Activated B cell treated with CpG ODN at 0.5 μM for 24 hours (primary cell): ENCODE results near the gene SNX14. TPM values are rescaled to one million over a fixed set of nuclear protein-coding genes. Genes with fewer than 3 reads are reported as not detected.
"Not testable (repeated sequence)": the region's sequence is repeated elsewhere in the genome, so short reads cannot be mapped to it uniquely, and the experiment has no call there.

Experiments
- ATAC-seq: fragments of 200-7000 bp; cut with Tn5 transposase; one replicate; pipeline ENCODE4 v1.10.0; 2021; ENCODE audit warnings: low read depth, mild to moderate bottlenecking, moderate library complexity
- CTCF ChIA-PET: fragments of 350-600 bp; sonication (Branson Sonifier 250); formaldehyde crosslinking; loops from one replicate; lab custom pipeline; 2021; ENCODE audit warnings: antibody characterized with exemption; lab: Charles Lee
- POLR2A ChIA-PET: fragments of 350-600 bp; sonication (Branson Sonifier 250); formaldehyde crosslinking; loops from one replicate; lab custom pipeline; 2021; ENCODE audit warnings: antibody characterized with exemption; lab: Charles Lee
- DNase-seq: peaks from one replicate; pipeline ENCODE4 v3.0.0; 2022
- H3K27ac Mint-ChIP-seq: one replicate; pipeline ENCODE4 v1.8.0; 2020; ENCODE audit warnings: mixed read lengths
- H3K27me3 Mint-ChIP-seq: one replicate; pipeline ENCODE4 v1.8.0; 2021; ENCODE audit warnings: mixed read lengths
- H3K36me3 Mint-ChIP-seq: one replicate; pipeline ENCODE4 v1.8.0; 2021; ENCODE audit warnings: low read depth, mixed read lengths
- H3K4me1 Mint-ChIP-seq: one replicate; pipeline ENCODE4 v1.8.0; 2021; ENCODE audit warnings: mixed read lengths
- H3K4me3 Mint-ChIP-seq: one replicate; pipeline ENCODE4 v1.8.0; 2020; ENCODE audit warnings: mild to moderate bottlenecking, mixed read lengths
- H3K9me3 Mint-ChIP-seq: one replicate; pipeline ENCODE4 v1.8.0; 2020; ENCODE audit warnings: mixed read lengths
- CTCF ChIP-seq: fragments of 200-600 bp; IDR thresholded peaks from one replicate; pipeline ENCODE4 v1.8.0; 2022; ENCODE audit warnings: antibody characterized with exemption, mild to moderate bottlenecking
- intact Hi-C: fragments of 100-400 bp; cut with micrococcal nuclease; formaldehyde crosslinking; loops from one replicate; pipeline ENCODE4 v1.15.1; 2024
- total RNA-seq: library from RNA; stranded (reverse); gene quantifications from 2 replicates; pipeline ENCODE4 v1.2.3, GENCODE V29; 2022

Gene SNX14
- total RNA-seq, 1 donor from 2014 or later, result 70.8 TPM

GRCh38 chr6:85574932-85575598 is 18.6 kb downstream of the SNX14 start:
- DNase-seq (no peak), ATAC-seq (no peak)
- CTCF ChIA-PET, result no interaction called here
- Mint-ChIP-seq H3K27ac (no peak overlapping the region), H3K9me3 (no peaks in the 10 kb centered on the region), H3K4me1 (peaks cover 10% of the 10 kb centered on the region), H3K27me3 (no peaks in the 10 kb centered on the region), H3K4me3 (no peak overlapping the region), H3K36me3 (peaks cover 29% of the 10 kb centered on the region)
- POLR2A ChIA-PET, result no interaction called here
- intact Hi-C loops, result no loop called here
- no peak for TF ChIP-seq CTCF

- Mint-ChIP-seq H3K27me3 (no peaks in the 10 kb centered on the region), H3K4me1 (no peaks in the 10 kb centered on the region), H3K27ac (no peak overlapping the region), H3K9me3 (no peaks in the 10 kb centered on the region), H3K4me3 (no peak overlapping the region), H3K36me3 (peaks cover 67% of the 10 kb centered on the region)
- CTCF ChIA-PET, result no interaction called here
- no peak for TF ChIP-seq CTCF
- intact Hi-C loops, result no loop called here
- DNase-seq (no peak), ATAC-seq (no peak)
- POLR2A ChIA-PET, result interaction anchor here (0.7 to 1.2 kb wide), 2 partner anchors 73 to 695 kb away, joined by 3 to 4 read pairs; partner anchors contain the start of gene SYNCRIP
Measured at GRCh38 chr6:85569323-85569722, 24.3 kb downstream of the SNX14 start.

- H3K36me3 Mint-ChIP-seq, result peaks cover 71% of the 10 kb centered on the region
- CTCF ChIA-PET, result no interaction called here
Measured at GRCh38 chr6:85568411-85568810, 25.2 kb downstream of the SNX14 start.

GRCh38 chr6:85565736-85566135 is 27.9 kb downstream of the SNX14 start:
- no peak for TF ChIP-seq CTCF
- H3K4me1 Mint-ChIP-seq, result no peaks in the 10 kb centered on the region
- intact Hi-C loops, result no loop called here
- no peak overlapping the region for H3K4me3 Mint-ChIP-seq
- POLR2A ChIA-PET, result no interaction called here
- ATAC-seq (no peak), DNase-seq (no peak)
- no peaks in the 10 kb centered on the region for H3K27me3 Mint-ChIP-seq
- CTCF ChIA-PET, result no interaction called here
- H3K9me3 Mint-ChIP-seq, result no peaks in the 10 kb centered on the region
- H3K36me3 Mint-ChIP-seq, result peaks cover 62% of the 10 kb centered on the region
- H3K27ac Mint-ChIP-seq, result no peak overlapping the region

More at GRCh38 chr6:85568411-85568810, 25.2 kb downstream of the SNX14 start:
- Mint-ChIP-seq H3K27me3 (no peaks in the 10 kb centered on the region), H3K4me3 (no peak overlapping the region), H3K4me1 (no peaks in the 10 kb centered on the region), H3K9me3 (no peaks in the 10 kb centered on the region), H3K27ac (no peak overlapping the region)
- intact Hi-C loops, result no loop called here
- no peak for TF ChIP-seq CTCF
- POLR2A ChIA-PET, result no interaction called here
- ATAC-seq (no peak), DNase-seq (no peak)

- POLR2A ChIA-PET, H3K27ac Mint-ChIP-seq, H3K9me3 Mint-ChIP-seq, H3K27me3 Mint-ChIP-seq, H3K4me3 Mint-ChIP-seq, ATAC-seq, H3K4me1 Mint-ChIP-seq, intact Hi-C loops, CTCF ChIA-PET, DNase-seq: not testable (repeated sequence)
- H3K36me3 Mint-ChIP-seq, result peaks cover 64% of the 10 kb centered on the region
Measured at GRCh38 chr6:85564223-85564622, 29.4 kb downstream of the SNX14 start.
